DMS79 (cell line): ENCODE data around the gene TTC36.
"Not testable (repeated sequence)": the region's sequence is repeated elsewhere in the genome, so short reads cannot be mapped to it uniquely, and the experiment has no call there.

ENCODE experiments used
- DNase-seq: peaks from one replicate; lab custom pipeline; 2025; lab: John Stamatoyannopoulos, UW

TTC36 gene

GRCh38 chr11:118532091-118532490 is 4.8 kb downstream of the TTC36 start:
- DNase-seq, result no peak

- no peak for DNase-seq
Observed at GRCh38 chr11:118532852-118533768, 5.8 kb downstream of the TTC36 start.

GRCh38 chr11:118533769-118534729 is 6.8 kb downstream of the TTC36 start:
- no peak for DNase-seq

- no peak for DNase-seq
Observed at GRCh38 chr11:118535261-118535660, 8.0 kb downstream of the TTC36 start.

GRCh38 chr11:118536726-118537125 is 9.5 kb downstream of the TTC36 start:
- no peak for DNase-seq

GRCh38 chr11:118537409-118537980 is 10.2 kb downstream of the TTC36 start:
- DNase-seq, result no peak

- no peak for DNase-seq
Observed at GRCh38 chr11:118544010-118544646, 16.9 kb downstream of the TTC36 start.

DNA sequence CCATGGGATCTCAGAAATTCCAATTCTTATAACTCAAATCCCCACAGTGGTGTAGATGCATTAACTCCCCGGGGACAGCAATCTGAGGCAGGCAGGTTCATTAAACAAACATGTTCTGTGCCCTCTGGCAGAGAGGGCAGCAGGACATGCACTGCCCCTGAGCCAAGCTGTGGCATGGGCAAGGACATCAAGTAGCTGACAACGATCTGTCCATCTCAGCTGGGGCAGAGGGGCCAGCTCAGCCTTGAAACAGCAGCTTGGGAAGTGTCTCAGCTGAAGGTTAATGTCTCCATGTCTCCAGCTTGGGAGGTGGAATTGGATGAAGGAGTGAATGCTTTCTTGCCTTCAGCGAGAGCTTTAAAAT is 17.4 kb downstream of the TTC36 start:
- DNase-seq, result no peak

- no peak for DNase-seq
Observed at GRCh38 chr11:118545533-118545932, 18.3 kb downstream of the TTC36 start.

- no peak for DNase-seq
Observed at GRCh38 chr11:118547132-118547531, 19.9 kb downstream of the TTC36 start.

- no peak for DNase-seq
Observed at GRCh38 chr11:118552341-118552740, 25.1 kb downstream of the TTC36 start.

DNA sequence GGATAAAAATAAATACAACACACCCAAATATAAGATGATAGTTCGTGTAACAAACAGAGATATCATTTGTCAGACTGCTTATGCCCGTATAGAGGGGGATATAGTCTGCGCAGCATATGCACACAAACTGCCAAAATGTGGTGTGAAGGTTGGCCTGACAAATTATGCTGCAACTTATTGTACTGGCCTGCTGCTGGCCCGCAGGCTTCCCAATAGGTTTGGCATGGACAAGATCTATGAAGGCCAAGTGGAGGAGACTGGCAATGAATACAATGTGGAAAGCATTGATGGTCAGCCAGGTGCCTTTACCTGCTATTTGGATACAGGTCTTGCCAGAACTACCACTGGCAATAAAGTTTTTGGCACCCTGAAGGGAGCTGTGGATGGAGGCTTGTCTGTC is 33.5 kb downstream of the TTC36 start:
- DNase-seq, result no peak

GRCh38 chr11:118565051-118565450 is 37.8 kb downstream of the TTC36 start:
- no peak for DNase-seq

DNA sequence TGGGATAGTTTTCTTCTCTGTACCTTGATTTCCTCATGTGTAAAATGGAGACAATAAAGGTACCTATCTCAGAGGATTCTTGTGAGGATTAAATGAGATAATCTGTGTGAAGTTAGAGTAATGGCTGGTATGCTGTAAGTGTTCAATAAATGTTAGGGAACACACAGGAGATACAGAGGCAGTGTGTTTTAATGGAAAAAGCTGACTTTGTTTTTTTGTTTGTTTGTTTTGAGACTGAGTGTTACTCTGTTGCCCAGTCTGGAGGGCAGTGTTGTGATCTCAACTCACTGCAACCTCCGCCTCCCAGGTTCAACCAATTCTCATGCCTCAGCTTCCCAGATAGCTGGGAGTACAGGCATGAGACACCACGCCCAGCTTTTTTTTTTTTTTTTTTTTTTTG is 42.4 kb downstream of the TTC36 start:
- no peak for DNase-seq

- DNase-seq, result no peak
Observed at GRCh38 chr11:118570787-118571186, 43.5 kb downstream of the TTC36 start.

DNA sequence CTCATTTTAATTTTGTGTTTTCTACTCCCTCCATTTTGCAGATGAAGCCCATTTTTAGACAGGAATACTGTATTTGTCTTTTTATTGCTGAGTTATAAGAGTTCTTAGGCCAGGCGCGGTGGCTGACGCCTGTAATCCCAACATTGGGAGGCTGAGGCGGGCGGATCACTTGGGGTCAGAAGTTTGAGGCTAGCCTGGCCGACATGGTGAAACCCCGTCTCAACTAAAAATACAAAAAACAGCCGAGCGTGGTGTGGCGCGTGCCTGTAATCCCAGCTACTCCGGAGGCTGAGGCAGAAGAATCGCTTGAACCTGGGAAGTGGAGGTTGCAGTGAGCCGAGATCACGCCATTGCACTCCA is 44.4 kb downstream of the TTC36 start:
- DNase-seq, result not testable (repeated sequence)

GRCh38 chr11:118572061-118572980 is 45.0 kb downstream of the TTC36 start, which contains the start of gene ARCN1:
Gene ARCN1 (plus strand): TSS chr11:118572409. CDS start chr11:118572548, 139 bp downstream.
- DNase-seq, result peak; percentile 79

GRCh38 chr11:118572981-118573550 is 45.8 kb downstream of the TTC36 start:
- DNase-seq, result peak; percentile 19

GRCh38 chr11:118574636-118575035 is 47.4 kb downstream of the TTC36 start:
- DNase-seq, result no peak

DNA sequence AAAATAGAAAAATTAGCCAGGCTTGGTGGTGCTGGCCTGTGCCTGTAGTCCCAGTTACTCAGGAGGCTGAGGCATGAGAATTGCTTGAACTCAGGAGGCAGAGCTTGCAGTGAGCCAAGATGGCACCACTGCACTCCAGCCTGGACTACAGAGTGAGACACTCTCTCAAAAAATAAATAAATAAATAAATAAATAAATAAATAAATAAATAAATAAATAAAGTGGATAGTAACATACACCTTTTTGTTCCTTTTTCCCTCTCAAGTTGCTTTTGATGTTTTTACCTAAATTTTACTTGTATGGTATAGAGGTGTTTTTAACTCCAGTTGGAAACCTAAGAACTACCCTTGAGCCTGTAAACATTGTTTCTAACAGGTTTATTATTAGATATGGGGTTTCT is 50.7 kb downstream of the TTC36 start:
- DNase-seq, result not testable (repeated sequence)
